ENCODE results near the gene PAPPA.

DNA sequence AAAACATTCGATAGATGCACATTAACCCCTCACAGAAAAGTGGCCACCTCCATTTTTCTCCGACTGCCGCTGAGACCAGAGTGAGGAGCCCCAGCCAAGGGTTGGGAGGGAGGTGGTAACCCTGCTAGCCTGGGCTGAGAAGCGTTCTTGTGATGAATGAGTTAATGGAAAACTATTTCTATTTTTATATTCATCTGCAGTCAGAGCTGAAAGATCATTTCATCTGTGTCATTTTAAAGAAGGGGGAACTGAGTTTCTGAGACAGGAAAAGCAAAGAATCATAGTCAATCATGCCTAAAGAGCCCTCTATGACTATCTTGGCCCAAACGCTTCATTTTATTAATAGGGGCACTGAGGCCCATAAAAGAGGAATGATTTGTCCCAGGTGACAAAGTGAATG is 229.5 kb downstream of the PAPPA start:
- TF ChIP-seq POLR2AphosphoS5 (IDR thresholded peaks at IDR 0.05; ENCODE audit: low read depth, low read length) (no peak), ZFX (IDR thresholded peaks at IDR 0.05) (no peak), EZH2phosphoT487 (IDR thresholded peaks at IDR 0.05; ENCODE audit: borderline replicate concordance) (no peak), EZH2 (IDR thresholded peaks at IDR 0.05) (no peak), POLR2A (IDR thresholded peaks at IDR 0.05; ENCODE audit: borderline replicate concordance, extremely low read depth, insufficient read depth, insufficient read length) (no peak), SRF (IDR thresholded peaks at IDR 0.05; ENCODE audit: low read depth) (no peak), RAD21 (IDR thresholded peaks at IDR 0.05; ENCODE audit: low read depth) (no peak), CEBPB (IDR thresholded peaks at IDR 0.05; ENCODE audit: low read depth) (no peak), YY1 (IDR thresholded peaks at IDR 0.05; ENCODE audit: extremely low read depth, insufficient replicate concordance, low read depth, low read length) (no peak), SIN3A (IDR thresholded peaks at IDR 0.05; ENCODE audit: low read depth) (no peak), ELF1 (IDR thresholded peaks at IDR 0.05; ENCODE audit: borderline replicate concordance, low read depth) (no peak)
- TF ChIP-seq, protein P1, sequence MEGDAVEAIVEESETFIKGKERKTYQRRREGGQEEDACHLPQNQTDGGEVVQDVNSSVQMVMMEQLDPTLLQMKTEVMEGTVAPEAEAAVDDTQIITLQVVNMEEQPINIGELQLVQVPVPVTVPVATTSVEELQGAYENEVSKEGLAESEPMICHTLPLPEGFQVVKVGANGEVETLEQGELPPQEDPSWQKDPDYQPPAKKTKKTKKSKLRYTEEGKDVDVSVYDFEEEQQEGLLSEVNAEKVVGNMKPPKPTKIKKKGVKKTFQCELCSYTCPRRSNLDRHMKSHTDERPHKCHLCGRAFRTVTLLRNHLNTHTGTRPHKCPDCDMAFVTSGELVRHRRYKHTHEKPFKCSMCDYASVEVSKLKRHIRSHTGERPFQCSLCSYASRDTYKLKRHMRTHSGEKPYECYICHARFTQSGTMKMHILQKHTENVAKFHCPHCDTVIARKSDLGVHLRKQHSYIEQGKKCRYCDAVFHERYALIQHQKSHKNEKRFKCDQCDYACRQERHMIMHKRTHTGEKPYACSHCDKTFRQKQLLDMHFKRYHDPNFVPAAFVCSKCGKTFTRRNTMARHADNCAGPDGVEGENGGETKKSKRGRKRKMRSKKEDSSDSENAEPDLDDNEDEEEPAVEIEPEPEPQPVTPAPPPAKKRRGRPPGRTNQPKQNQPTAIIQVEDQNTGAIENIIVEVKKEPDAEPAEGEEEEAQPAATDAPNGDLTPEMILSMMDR (IDR thresholded peaks at IDR 0.05 in 2 of 3, conservative IDR thresholded peaks at IDR 0.05 in 1 of 3; ENCODE audit: borderline replicate concordance in 1 of 3, insufficient read depth in 1 of 3, low read depth in 2 of 3, low read length in 2 of 3), result no peak
- TF ChIP-seq, protein P2, sequence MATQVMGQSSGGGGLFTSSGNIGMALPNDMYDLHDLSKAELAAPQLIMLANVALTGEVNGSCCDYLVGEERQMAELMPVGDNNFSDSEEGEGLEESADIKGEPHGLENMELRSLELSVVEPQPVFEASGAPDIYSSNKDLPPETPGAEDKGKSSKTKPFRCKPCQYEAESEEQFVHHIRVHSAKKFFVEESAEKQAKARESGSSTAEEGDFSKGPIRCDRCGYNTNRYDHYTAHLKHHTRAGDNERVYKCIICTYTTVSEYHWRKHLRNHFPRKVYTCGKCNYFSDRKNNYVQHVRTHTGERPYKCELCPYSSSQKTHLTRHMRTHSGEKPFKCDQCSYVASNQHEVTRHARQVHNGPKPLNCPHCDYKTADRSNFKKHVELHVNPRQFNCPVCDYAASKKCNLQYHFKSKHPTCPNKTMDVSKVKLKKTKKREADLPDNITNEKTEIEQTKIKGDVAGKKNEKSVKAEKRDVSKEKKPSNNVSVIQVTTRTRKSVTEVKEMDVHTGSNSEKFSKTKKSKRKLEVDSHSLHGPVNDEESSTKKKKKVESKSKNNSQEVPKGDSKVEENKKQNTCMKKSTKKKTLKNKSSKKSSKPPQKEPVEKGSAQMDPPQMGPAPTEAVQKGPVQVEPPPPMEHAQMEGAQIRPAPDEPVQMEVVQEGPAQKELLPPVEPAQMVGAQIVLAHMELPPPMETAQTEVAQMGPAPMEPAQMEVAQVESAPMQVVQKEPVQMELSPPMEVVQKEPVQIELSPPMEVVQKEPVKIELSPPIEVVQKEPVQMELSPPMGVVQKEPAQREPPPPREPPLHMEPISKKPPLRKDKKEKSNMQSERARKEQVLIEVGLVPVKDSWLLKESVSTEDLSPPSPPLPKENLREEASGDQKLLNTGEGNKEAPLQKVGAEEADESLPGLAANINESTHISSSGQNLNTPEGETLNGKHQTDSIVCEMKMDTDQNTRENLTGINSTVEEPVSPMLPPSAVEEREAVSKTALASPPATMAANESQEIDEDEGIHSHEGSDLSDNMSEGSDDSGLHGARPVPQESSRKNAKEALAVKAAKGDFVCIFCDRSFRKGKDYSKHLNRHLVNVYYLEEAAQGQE (IDR thresholded peaks at IDR 0.05; ENCODE audit: low read depth), result no peak
- TF ChIP-seq, protein P3, sequence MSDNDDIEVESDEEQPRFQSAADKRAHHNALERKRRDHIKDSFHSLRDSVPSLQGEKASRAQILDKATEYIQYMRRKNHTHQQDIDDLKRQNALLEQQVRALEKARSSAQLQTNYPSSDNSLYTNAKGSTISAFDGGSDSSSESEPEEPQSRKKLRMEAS (IDR thresholded peaks at IDR 0.05), result no peak
